ENCODE data around the gene RHD.
"Not testable (repeated sequence)": the region's sequence is repeated elsewhere in the genome, so short reads cannot be mapped to it uniquely, and the experiment has no call there.

The RHD gene

GRCh38 chr1:25272238-25272637 is at the start of gene RHD:
RHD (plus strand) TSS chr1:25272509; CDS start chr1:25272548, 39 bp downstream.
- not testable (repeated sequence) for H3K27ac ChIP-seq; H3K9me3 ChIP-seq (ENCODE audit: low read depth, low read length); H3K9ac ChIP-seq (ENCODE audit: insufficient read length); H3K36me3 ChIP-seq (ENCODE audit: insufficient read depth, low read length); DNase-seq (ENCODE audit: low read depth, low spot score); H3K4me3 ChIP-seq

GRCh38 chr1:25222606-25223005 is 49.7 kb upstream of the RHD start:
- peaks cover 56% of the 10 kb centered on the region for H3K36me3 ChIP-seq (ENCODE audit: insufficient read depth, low read length)

GRCh38 chr1:25223471-25223870 is 48.8 kb upstream of the RHD start:
- Histone ChIP-seq H3K9me3 (ENCODE audit: low read depth, low read length) (no peaks in the 10 kb centered on the region), H3K4me3 (no peak overlapping the region), H3K27ac (peak overlapping the region; percentile 60), H3K9ac (ENCODE audit: insufficient read length) (peak overlapping the region; percentile 37), H3K36me3 (ENCODE audit: insufficient read depth, low read length) (peaks cover 64% of the 10 kb centered on the region)
- no peak for TF ChIP-seq FOXP2 (optimal IDR thresholded peaks at IDR 0.05; ENCODE audit: control extremely low read depth, extremely low read length, insufficient read depth)
- TF ChIP-seq POLR2AphosphoS5 (IDR thresholded peaks at IDR 0.05; ENCODE audit: borderline replicate concordance, low read depth, low read length): no peak
- TF ChIP-seq EZH2 (IDR thresholded peaks at IDR 0.05): no peak
- no peak for DNase-seq (ENCODE audit: low read depth, low spot score)

More at GRCh38 chr1:25222606-25223005, 49.7 kb upstream of the RHD start:
- no peak for DNase-seq (ENCODE audit: low read depth, low spot score)
- TF ChIP-seq POLR2AphosphoS5 (IDR thresholded peaks at IDR 0.05; ENCODE audit: borderline replicate concordance, low read depth, low read length) (no peak), FOXP2 (optimal IDR thresholded peaks at IDR 0.05; ENCODE audit: control extremely low read depth, extremely low read length, insufficient read depth) (no peak), EZH2 (IDR thresholded peaks at IDR 0.05) (no peak)
- H3K27ac ChIP-seq: no peak overlapping the region
- H3K9ac ChIP-seq (ENCODE audit: insufficient read length): no peak overlapping the region
- H3K9me3 ChIP-seq (ENCODE audit: low read depth, low read length): no peaks in the 10 kb centered on the region
- no peak overlapping the region for H3K4me3 ChIP-seq

GRCh38 chr1:25232027-25232865 is 40.1 kb upstream of the RHD start, which contains the start of gene SYF2:
SYF2 (minus strand) TSS chr1:25232502; CDS start chr1:25232467, 35 bp downstream.
- Histone ChIP-seq H3K9ac (ENCODE audit: insufficient read length) (peak within 1 kb of the TSS; percentile 100), H3K4me3 (peak within 1 kb of the TSS; percentile 100), H3K36me3 (ENCODE audit: insufficient read depth, low read length) (peaks cover 35% of the 10 kb centered on the region), H3K27ac (peak within 1 kb of the TSS; percentile 96), H3K9me3 (ENCODE audit: low read depth, low read length) (no peaks in the 10 kb centered on the region)
- peak; percentile 74 for DNase-seq (ENCODE audit: low read depth, low spot score)
- peak; percentile 92 for TF ChIP-seq POLR2AphosphoS5 (IDR thresholded peaks at IDR 0.05; ENCODE audit: borderline replicate concordance, low read depth, low read length)
- TF ChIP-seq EZH2 (IDR thresholded peaks at IDR 0.05): no peak

- TF ChIP-seq EZH2 (IDR thresholded peaks at IDR 0.05) (no peak), POLR2AphosphoS5 (IDR thresholded peaks at IDR 0.05; ENCODE audit: borderline replicate concordance, low read depth, low read length) (no peak), FOXP2 (optimal IDR thresholded peaks at IDR 0.05; ENCODE audit: control extremely low read depth, extremely low read length, insufficient read depth) (no peak)
- H3K4me3 ChIP-seq: peak overlapping the region; percentile 100
- DNase-seq (ENCODE audit: low read depth, low spot score): no peak
- H3K9ac ChIP-seq (ENCODE audit: insufficient read length): peak overlapping the region; percentile 100
- H3K27ac ChIP-seq: peak overlapping the region; percentile 96
- H3K36me3 ChIP-seq (ENCODE audit: insufficient read depth, low read length): peaks cover 26% of the 10 kb centered on the region
- no peaks in the 10 kb centered on the region for H3K9me3 ChIP-seq (ENCODE audit: low read depth, low read length)
These were observed 39.2 kb upstream of the RHD start for GRCh38 chr1:25232866-25233784.

- not testable (repeated sequence) for H3K9me3 ChIP-seq (ENCODE audit: low read depth, low read length); H3K9ac ChIP-seq (ENCODE audit: insufficient read length); H3K36me3 ChIP-seq (ENCODE audit: insufficient read depth, low read length); H3K4me3 ChIP-seq; DNase-seq (ENCODE audit: low read depth, low spot score); H3K27ac ChIP-seq
These were observed 36.9 kb upstream of the RHD start for GRCh38 chr1:25235411-25235810.

- H3K4me3 ChIP-seq; H3K9ac ChIP-seq (ENCODE audit: insufficient read length): not testable (repeated sequence)
- peak overlapping the region; percentile 91 for H3K27ac ChIP-seq
These were observed 36.0 kb upstream of the RHD start for GRCh38 chr1:25236261-25236660.

GRCh38 chr1:25238046-25238445 is 34.3 kb upstream of the RHD start:
- H3K4me3 ChIP-seq: no peak overlapping the region
- TF ChIP-seq FOXP2 (optimal IDR thresholded peaks at IDR 0.05; ENCODE audit: control extremely low read depth, extremely low read length, insufficient read depth): no peak
- no peak for TF ChIP-seq EZH2 (IDR thresholded peaks at IDR 0.05)
- TF ChIP-seq POLR2AphosphoS5 (IDR thresholded peaks at IDR 0.05; ENCODE audit: borderline replicate concordance, low read depth, low read length): 0 out of 2 replicates have a peak, but pooled peaks have one; percentile 1
- H3K27ac ChIP-seq: peak overlapping the region; percentile 91
- peaks cover 29% of the 10 kb centered on the region for H3K36me3 ChIP-seq (ENCODE audit: insufficient read depth, low read length)
- H3K9ac ChIP-seq (ENCODE audit: insufficient read length): no peak overlapping the region
- DNase-seq (ENCODE audit: low read depth, low spot score): no peak
- no peaks in the 10 kb centered on the region for H3K9me3 ChIP-seq (ENCODE audit: low read depth, low read length)

More at GRCh38 chr1:25236261-25236660, 36.0 kb upstream of the RHD start:
- DNase-seq (ENCODE audit: low read depth, low spot score); H3K9me3 ChIP-seq (ENCODE audit: low read depth, low read length): not testable (repeated sequence)
- peaks cover 13% of the 10 kb centered on the region for H3K36me3 ChIP-seq (ENCODE audit: insufficient read depth, low read length)

Measured in SK-N-MC (cell line).